ENCODE results near the gene CCDC110.

CCDC110 gene

DNA sequence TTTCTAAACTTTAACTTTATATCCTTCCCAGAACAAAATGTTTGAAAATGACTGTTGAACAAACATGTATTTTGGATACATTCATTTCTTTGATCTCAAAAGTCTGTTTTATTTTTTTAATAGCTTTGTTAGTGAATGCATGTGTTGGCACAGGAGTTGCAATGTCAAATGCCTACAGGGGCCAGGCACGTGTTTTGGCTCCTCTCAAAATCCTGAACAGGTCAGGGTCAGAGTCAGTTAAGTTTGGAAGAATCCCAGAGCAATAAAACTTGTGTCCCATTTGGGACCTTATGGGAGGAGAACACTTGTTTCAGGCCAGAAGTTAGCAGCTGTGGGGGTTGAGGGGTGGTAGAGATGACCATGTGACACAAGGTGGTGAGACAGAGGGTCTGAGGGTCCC is 29.0 kb upstream of the CCDC110 start:
- TF ChIP-seq, protein P1, sequence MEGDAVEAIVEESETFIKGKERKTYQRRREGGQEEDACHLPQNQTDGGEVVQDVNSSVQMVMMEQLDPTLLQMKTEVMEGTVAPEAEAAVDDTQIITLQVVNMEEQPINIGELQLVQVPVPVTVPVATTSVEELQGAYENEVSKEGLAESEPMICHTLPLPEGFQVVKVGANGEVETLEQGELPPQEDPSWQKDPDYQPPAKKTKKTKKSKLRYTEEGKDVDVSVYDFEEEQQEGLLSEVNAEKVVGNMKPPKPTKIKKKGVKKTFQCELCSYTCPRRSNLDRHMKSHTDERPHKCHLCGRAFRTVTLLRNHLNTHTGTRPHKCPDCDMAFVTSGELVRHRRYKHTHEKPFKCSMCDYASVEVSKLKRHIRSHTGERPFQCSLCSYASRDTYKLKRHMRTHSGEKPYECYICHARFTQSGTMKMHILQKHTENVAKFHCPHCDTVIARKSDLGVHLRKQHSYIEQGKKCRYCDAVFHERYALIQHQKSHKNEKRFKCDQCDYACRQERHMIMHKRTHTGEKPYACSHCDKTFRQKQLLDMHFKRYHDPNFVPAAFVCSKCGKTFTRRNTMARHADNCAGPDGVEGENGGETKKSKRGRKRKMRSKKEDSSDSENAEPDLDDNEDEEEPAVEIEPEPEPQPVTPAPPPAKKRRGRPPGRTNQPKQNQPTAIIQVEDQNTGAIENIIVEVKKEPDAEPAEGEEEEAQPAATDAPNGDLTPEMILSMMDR (IDR thresholded peaks at IDR 0.05; ENCODE audit: low read depth, low read length): no peak
- H3K4me3 ChIP-seq (ENCODE audit: low read depth, low read length): no peak overlapping the region

DNA sequence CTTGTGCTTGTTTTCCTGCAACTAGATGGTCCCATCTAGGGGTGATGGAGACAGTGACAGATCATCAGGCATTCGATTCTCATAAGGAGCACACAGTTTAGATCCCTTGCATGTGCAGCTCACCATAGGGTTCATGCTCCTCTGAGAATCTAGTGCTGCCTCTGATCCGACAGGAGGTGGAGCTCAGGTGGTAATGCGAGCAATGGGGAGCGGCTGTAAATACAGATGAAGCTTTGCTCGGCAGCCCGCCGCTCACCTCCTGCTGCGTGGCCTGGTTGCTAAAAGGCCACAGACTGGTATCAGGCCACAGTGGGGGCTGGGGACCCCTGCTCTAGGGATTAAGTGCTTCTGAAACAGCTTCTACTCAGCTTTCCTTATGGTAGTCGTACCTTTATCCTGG is 28.5 kb upstream of the CCDC110 start:
- no peak overlapping the region for H3K4me3 ChIP-seq (ENCODE audit: low read depth, low read length)
- TF ChIP-seq, protein P1 (IDR thresholded peaks at IDR 0.05; ENCODE audit: low read depth, low read length): no peak

DNA sequence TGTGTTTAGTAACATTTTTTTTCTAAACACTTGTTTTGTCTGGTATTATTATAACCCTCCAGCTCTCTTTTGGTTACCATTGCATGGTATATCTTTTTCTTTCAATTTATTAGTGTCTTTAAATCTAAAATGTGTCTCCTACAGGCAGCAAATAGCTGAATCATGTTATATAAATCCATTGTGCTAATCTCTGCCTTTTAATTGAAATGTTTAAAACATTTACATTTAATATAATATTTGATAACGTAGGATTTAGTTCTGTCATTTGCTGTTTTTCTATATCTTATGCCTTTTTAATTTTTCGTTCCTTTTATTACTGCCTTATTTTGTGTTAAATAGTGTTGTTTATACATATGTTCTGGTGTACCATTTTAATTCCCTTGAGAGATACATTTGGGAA is 17.1 kb upstream of the CCDC110 start:
- no peak overlapping the region for H3K4me3 ChIP-seq (ENCODE audit: low read depth, low read length)
- TF ChIP-seq, protein P1 (IDR thresholded peaks at IDR 0.05; ENCODE audit: low read depth, low read length): no peak

DNA sequence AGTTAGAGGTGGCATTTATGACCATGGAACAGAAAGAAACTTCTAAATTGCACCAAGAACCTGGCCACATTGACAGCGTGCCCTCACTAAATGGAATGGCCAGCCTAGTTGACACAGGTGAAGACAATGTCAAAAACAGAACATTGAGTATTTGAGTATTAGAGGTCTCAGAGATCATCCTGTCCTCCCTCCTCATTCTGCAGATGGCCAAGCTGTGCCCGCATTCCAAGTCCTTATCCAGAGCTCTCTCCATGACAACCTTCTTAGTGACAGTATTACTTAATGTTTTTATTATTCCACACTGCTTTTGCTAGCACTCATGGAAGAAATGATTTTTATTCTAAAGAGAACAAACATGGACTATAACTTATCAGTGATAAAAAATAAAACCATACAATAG is 9.9 kb upstream of the CCDC110 start:
- TF ChIP-seq, protein P1 (IDR thresholded peaks at IDR 0.05; ENCODE audit: low read depth, low read length): no peak

DNA sequence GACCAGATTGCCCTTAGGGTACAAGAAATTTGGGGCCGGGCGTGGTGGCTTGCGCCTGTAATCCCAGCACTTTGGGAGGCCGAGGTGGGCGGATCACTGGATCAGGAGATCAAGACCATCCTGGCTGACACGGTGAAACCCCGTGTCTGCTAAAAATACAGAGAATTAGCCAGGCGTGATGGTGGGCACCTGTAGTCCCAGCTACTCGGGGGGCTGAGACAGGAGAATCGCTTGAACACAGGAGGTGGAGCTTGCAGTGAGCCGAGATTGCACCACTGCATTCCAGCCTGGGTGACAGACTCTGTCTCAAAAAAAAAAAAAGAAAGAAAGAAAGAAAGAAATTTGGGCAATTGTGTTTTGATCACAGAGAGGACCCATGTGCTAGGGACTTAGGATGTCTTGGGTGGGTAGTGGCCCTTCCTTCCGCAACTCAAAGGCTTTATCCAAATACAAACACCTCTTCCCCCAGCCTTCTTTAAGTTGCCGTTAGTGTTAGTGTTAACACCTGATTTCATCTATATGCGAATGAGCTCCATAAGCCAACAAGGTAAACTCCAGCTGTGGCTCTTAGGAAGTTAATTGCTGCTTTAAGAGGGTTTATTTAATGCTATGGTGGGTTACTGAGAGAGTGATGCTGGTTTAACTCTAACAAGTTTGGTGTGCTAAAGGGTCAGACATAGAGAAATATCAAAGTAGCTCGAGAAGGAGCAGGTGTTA is 8.6 kb upstream of the CCDC110 start:
- TF ChIP-seq, protein P1 (IDR thresholded peaks at IDR 0.05; ENCODE audit: low read depth, low read length): no peak
- no peak overlapping the region for H3K4me3 ChIP-seq (ENCODE audit: low read depth, low read length)

More for the DNA sequence above, 9.9 kb upstream of the CCDC110 start:
- no peak overlapping the region for H3K4me3 ChIP-seq (ENCODE audit: low read depth, low read length)

DNA sequence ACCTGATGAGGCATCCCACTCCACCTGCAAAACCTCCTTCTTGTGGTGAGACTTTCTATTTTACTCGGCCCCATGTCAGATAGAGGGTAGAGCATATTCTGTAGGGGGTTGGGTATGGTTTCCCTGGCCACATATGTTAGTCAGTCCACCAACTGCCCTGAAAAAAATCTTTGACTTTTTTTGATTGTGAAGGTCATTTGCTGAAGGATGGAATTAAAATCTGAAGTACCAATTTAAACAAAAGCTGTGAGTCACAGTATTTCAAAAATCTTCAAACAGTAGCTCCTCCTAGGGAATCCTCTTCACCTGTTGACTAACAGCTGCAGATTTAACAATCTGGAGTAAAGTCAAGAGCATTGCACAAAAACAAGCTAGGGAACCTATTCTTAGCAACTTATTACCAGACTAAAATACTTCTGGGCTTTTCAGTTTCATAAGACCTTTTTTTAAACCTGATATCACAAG is 8.0 kb upstream of the CCDC110 start:
- TF ChIP-seq, protein P1 (IDR thresholded peaks at IDR 0.05; ENCODE audit: low read depth, low read length): no peak
- no peak overlapping the region for H3K4me3 ChIP-seq (ENCODE audit: low read depth, low read length)

DNA sequence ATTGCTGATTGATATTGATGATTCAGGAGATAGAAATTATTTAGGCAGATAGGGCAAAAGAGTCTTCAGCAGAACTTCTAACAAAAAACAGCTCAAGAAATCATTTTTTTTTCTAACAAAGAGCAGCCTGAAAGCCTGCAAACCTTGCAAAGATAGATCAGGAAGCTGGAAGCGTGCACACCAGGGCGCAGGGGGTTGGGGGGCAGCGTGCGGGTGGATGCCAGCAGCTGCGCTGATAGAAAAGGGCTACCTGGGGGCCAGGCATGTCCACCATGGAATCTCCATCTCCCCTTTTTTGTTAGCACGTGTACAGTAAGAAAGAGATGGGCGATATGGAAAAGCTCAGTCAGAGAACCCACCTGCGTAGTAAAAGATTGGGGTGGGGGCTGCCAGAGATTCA is 1.7 kb upstream of the CCDC110 start:
- TF ChIP-seq, protein P1 (IDR thresholded peaks at IDR 0.05; ENCODE audit: low read depth, low read length): no peak
- H3K4me3 ChIP-seq (ENCODE audit: low read depth, low read length): no peak overlapping the region
